MCF 10A (cell line): ENCODE results near the gene KLHL40. TPM values are rescaled to one million over a fixed set of nuclear protein-coding genes. Genes with fewer than 3 reads are reported as not detected.

ENCODE experiments used
- BruUV-seq: library from RNA; stranded (reverse); fragments of 400-500 nt; replicated peaks from 2 replicates; lab custom pipeline; 2021; lab: Mats Ljungman, UMichigan
- CTCF ChIA-PET: fragments of 300-600 bp; sonication (Branson Sonifier 250); formaldehyde crosslinking; extraction: SDS; loops from one replicate; lab custom pipeline; 2021; ENCODE audit warnings: antibody characterized with exemption, inconsistent platforms; lab: Yijun Ruan, JAX
- POLR2A ChIA-PET: fragments of 300-600, 350-650 bp; sonication (Branson Sonifier 250); formaldehyde crosslinking; extraction: SDS; loops from one replicate; lab custom pipeline; 2020; ENCODE audit warnings: antibody characterized with exemption, inconsistent platforms; lab: Yijun Ruan, JAX
- DNase-seq: peaks from one replicate; pipeline ENCODE4 v3.0.0-alpha.2; 2018; ENCODE audit not compliant: unreplicated experiment
- H3K27ac Mint-ChIP-seq: one replicate; pipeline ENCODE4 v1.8.0; 2022; ENCODE audit warnings: mild to moderate bottlenecking, low read depth, mixed read lengths; ENCODE audit not compliant: unreplicated experiment
- H3K27me3 Mint-ChIP-seq: one replicate; pipeline ENCODE4 v1.8.0; 2022; ENCODE audit warnings: mixed read lengths; ENCODE audit not compliant: insufficient read depth, unreplicated experiment
- H3K36me3 Mint-ChIP-seq: one replicate; pipeline ENCODE4 v1.8.0; 2022; ENCODE audit warnings: mild to moderate bottlenecking, moderate library complexity, mixed read lengths; ENCODE audit not compliant: insufficient read depth, unreplicated experiment
- H3K4me1 Mint-ChIP-seq: one replicate; pipeline ENCODE4 v1.8.0; 2022; ENCODE audit warnings: mixed read lengths; ENCODE audit not compliant: insufficient read depth, unreplicated experiment
- H3K4me3 Mint-ChIP-seq: one replicate; pipeline ENCODE4 v1.8.0; 2022; ENCODE audit warnings: mild to moderate bottlenecking, moderate library complexity, mixed read lengths; ENCODE audit not compliant: unreplicated experiment
- H3K9me3 Mint-ChIP-seq: one replicate; pipeline ENCODE4 v1.8.0; 2022; ENCODE audit warnings: mixed read lengths; ENCODE audit not compliant: unreplicated experiment
- CTCF ChIP-seq: fragments of 200-600 bp; IDR thresholded peaks from one replicate; pipeline ENCODE4 v1.8.0; 2022; ENCODE audit warnings: antibody characterized with exemption, mild to moderate bottlenecking; ENCODE audit not compliant: unreplicated experiment
- intact Hi-C: fragments of 100-400 bp; cut with micrococcal nuclease; formaldehyde crosslinking; loops from 2 replicates; pipeline ENCODE4 v1.14.1; 2022
- total RNA-seq: library from RNA; stranded (reverse); gene quantifications from 2 replicates; pipeline ENCODE4 v1.2.3, GENCODE V29; 2022

The KLHL40 gene
- total RNA-seq, 1 experiment from 2014 or later, result not detected

- Mint-ChIP-seq H3K36me3 (peaks cover 22% of the 10 kb centered on the region), H3K4me1 (peaks cover 46% of the 10 kb centered on the region), H3K27me3 (no peaks in the 10 kb centered on the region), H3K4me3 (peak overlapping the region; percentile 90), H3K9me3 (no peaks in the 10 kb centered on the region), H3K27ac (no peak overlapping the region)
- ChIA-PET POLR2A (interaction anchor here (0.6 to 3.9 kb wide), 11 partner anchors 9 to 1045 kb away, joined by 3 to 25 read pairs (median 4); partner anchors contain the start of genes NKTR, SEC22C and SS18L2), CTCF (interaction anchor here (0.6 to 3.5 kb wide), 6 partner anchors 20 to 1569 kb away, joined by 3 to 27 read pairs (median 4); no protein-coding TSS in a partner anchor)
- intact Hi-C loops, result loop anchor here (5.0 kb wide), 1 partner anchor 52 kb away; the partner anchor contains the start of gene NKTR
- no peak for DNase-seq
- no TSS peak for BruUV-seq
- no peak for TF ChIP-seq CTCF
These were observed 30.8 kb upstream of the KLHL40 start for GRCh38 chr3:42654331-42655201.

GRCh38 chr3:42655331-42655888 lies 29.9 kb upstream of the KLHL40 start:
- no TSS peak for BruUV-seq
- no peak overlapping the region for H3K27ac Mint-ChIP-seq
- H3K4me1 Mint-ChIP-seq, result peaks cover 48% of the 10 kb centered on the region
- TF ChIP-seq CTCF, result no peak
- peaks cover 28% of the 10 kb centered on the region for H3K36me3 Mint-ChIP-seq
- CTCF ChIA-PET, result interaction anchor here (1.5 kb wide), 1 partner anchor 31 kb away, joined by 5 read pairs; no protein-coding TSS in a partner anchor
- intact Hi-C loops, result no loop called here
- no peak for DNase-seq
- POLR2A ChIA-PET, result interaction anchor here (1.0 to 1.6 kb wide), 2 partner anchors 28 to 29 kb away, joined by 3 read pairs; no protein-coding TSS in a partner anchor
- H3K9me3 Mint-ChIP-seq, result no peaks in the 10 kb centered on the region
- no peaks in the 10 kb centered on the region for H3K27me3 Mint-ChIP-seq
- peak overlapping the region; percentile 90 for H3K4me3 Mint-ChIP-seq

GRCh38 chr3:42655980-42656679 lies 29.2 kb upstream of the KLHL40 start:
- intact Hi-C loops, result no loop called here
- DNase-seq, result peak; percentile 71
- peaks cover 44% of the 10 kb centered on the region for H3K4me1 Mint-ChIP-seq
- POLR2A ChIA-PET, result no interaction called here
- no peak for TF ChIP-seq CTCF
- no TSS peak for BruUV-seq
- H3K27ac Mint-ChIP-seq, result no peak overlapping the region
- H3K9me3 Mint-ChIP-seq, result no peaks in the 10 kb centered on the region
- H3K4me3 Mint-ChIP-seq, result peak overlapping the region; percentile 90
- CTCF ChIA-PET, result interaction anchor here (1.5 kb wide), 1 partner anchor 32 kb away, joined by 5 read pairs; no protein-coding TSS in a partner anchor
- no peaks in the 10 kb centered on the region for H3K27me3 Mint-ChIP-seq
- peaks cover 28% of the 10 kb centered on the region for H3K36me3 Mint-ChIP-seq
